Memory B cell (primary cell): ENCODE data around the gene ARHGAP27.
"Not testable (repeated sequence)": the region's sequence is repeated elsewhere in the genome, so short reads cannot be mapped to it uniquely, and the experiment has no call there.

ENCODE experiments used
- ATAC-seq: fragments of 150-1000 bp; cut with Tn5 transposase; 2 replicates; pipeline ENCODE4 v1.10.0; 2021; ENCODE audit warnings: low read depth, mild to moderate bottlenecking, moderate library complexity
- DNase-seq, 2 donors: peaks; one replicate each; pipeline ENCODE4 v3.0.0; 2022; ENCODE audit warnings: low spot score in 2 of 2
- H3K27ac Mint-ChIP-seq: one replicate; pipeline ENCODE4 v1.8.0; 2022; ENCODE audit warnings: mild to moderate bottlenecking, moderate library complexity, mixed read lengths
- H3K27me3 Mint-ChIP-seq: one replicate; pipeline ENCODE4 v1.8.0; 2022; ENCODE audit warnings: mixed read lengths
- H3K36me3 Mint-ChIP-seq: one replicate; pipeline ENCODE4 v1.8.0; 2022; ENCODE audit warnings: mild to moderate bottlenecking, mixed read lengths
- H3K4me1 Mint-ChIP-seq: one replicate; pipeline ENCODE4 v1.8.0; 2022; ENCODE audit warnings: mixed read lengths
- H3K4me3 Mint-ChIP-seq: one replicate; pipeline ENCODE4 v1.8.0; 2022; ENCODE audit warnings: mild to moderate bottlenecking, moderate library complexity, mixed read lengths
- H3K9me3 Mint-ChIP-seq: one replicate; pipeline ENCODE4 v1.8.0; 2022; ENCODE audit warnings: mixed read lengths

The ARHGAP27 gene

GRCh38 chr17:45345554-45346215, 87.0 kb downstream of the ARHGAP27 start:
- Mint-ChIP-seq H3K27ac (no peak overlapping the region), H3K27me3 (peaks cover 3% of the 10 kb centered on the region), H3K36me3 (no peaks in the 10 kb centered on the region), H3K4me3 (no peak overlapping the region), H3K9me3 (no peaks in the 10 kb centered on the region), H3K4me1 (no peaks in the 10 kb centered on the region)
- ATAC-seq = no peak
- DNase-seq = no peak

GRCh38 chr17:45345246-45345553, 87.5 kb downstream of the ARHGAP27 start:
- Mint-ChIP-seq H3K27ac (no peak overlapping the region), H3K4me1 (no peaks in the 10 kb centered on the region), H3K4me3 (no peak overlapping the region), H3K9me3 (no peaks in the 10 kb centered on the region), H3K36me3 (no peaks in the 10 kb centered on the region), H3K27me3 (peaks cover 3% of the 10 kb centered on the region)
- ATAC-seq (no peak), DNase-seq (no peak)

- not testable (repeated sequence) for H3K27me3 Mint-ChIP-seq, H3K9me3 Mint-ChIP-seq, DNase-seq
Observed at GRCh38 chr17:45343967-45344664, 88.6 kb downstream of the ARHGAP27 start.

More at GRCh38 chr17:45343967-45344664, 88.6 kb downstream of the ARHGAP27 start:
- H3K27ac Mint-ChIP-seq, H3K36me3 Mint-ChIP-seq, H3K4me1 Mint-ChIP-seq, H3K4me3 Mint-ChIP-seq, ATAC-seq: not testable (repeated sequence)
